HUES64 (cell line): ENCODE data around the gene LLGL1.

Source experiments
- H3K27ac ChIP-seq: 2 replicates; pipeline ENCODE4 v1.7.0; 2013; ENCODE audit warnings: low read depth, low read length, inconsistent platforms
- H3K27me3 ChIP-seq: 2 replicates; pipeline ENCODE4 v1.6.1; 2013; ENCODE audit warnings: mild to moderate bottlenecking, low read length; ENCODE audit not compliant: insufficient read depth
- H3K36me3 ChIP-seq: 2 replicates; pipeline ENCODE4 v1.6.1; 2013; ENCODE audit warnings: mild to moderate bottlenecking, low read length; ENCODE audit not compliant: insufficient read depth
- H3K4me1 ChIP-seq: 2 replicates; pipeline ENCODE4 v1.6.1; 2013; ENCODE audit warnings: mild to moderate bottlenecking, low read length, moderate library complexity; ENCODE audit not compliant: insufficient read depth
- H3K4me3 ChIP-seq: 2 replicates; pipeline ENCODE4 v1.5.1; 2013; ENCODE audit warnings: mild to moderate bottlenecking, low read length, moderate library complexity
- H3K9ac ChIP-seq: 2 replicates; pipeline ENCODE4 v1.6.1; 2013; ENCODE audit warnings: mild to moderate bottlenecking, low read depth, low read length
- H3K9me3 ChIP-seq: 2 replicates; pipeline ENCODE4 v1.6.1; 2013; ENCODE audit warnings: low read depth, low read length; ENCODE audit not compliant: insufficient read depth
- WGBS: fragments of 150-250, 120-280 bp; methylation state at CpG from one replicate; pipeline ENCODE4 v1.1.7; 2013; ENCODE audit warnings: missing lambda C conversion rate; 5-methylcytosine and 5-hydroxymethylcytosine counted together

Gene LLGL1

DNA sequence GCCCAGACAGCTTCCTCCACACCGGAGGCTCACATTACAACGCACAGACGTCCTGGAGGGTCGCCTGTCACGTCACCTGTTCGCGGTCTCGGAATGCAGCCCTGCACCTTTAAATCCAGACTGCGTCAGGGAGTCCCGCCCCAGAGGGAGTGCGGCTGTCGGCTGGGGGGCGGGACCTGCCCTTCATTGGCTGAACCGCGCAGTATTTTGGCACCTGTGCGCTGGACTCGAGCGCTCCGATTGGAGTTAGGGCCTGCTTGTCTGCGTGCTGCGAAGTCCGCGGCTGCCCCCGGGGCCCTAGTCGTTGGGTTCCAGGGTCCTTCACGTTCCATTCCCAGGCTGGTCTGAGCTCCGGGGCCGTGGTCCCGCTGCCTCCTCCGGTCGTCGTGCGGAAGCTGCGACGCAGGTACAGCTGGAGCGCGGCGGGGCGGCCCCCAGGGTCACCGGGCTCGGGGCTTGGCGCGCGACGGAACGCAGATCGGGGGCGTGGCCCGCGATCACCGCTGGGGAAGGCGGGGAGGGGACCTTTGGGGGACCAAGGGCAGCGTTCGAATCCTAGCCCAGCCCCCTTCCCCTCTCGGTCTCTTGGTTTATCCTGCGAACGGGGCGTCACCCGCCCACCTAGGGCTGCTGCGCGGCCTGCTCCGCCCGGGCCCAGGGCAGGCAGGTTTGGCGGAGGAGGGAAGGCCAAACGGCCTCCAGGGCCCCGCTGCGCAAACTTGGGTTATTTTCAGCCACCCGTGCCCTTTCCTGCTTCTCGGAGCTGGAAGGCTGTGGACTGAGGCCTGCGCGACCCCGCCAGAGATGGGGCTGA is 35.1 kb downstream of the LLGL1 start, which contains the start of gene MIEF2:
Gene MIEF2 (plus strand): TSS at position 331 of the 814 bp plus-strand sequence. CDS start 2,059 bp downstream, outside the sequence.
- H3K9me3 ChIP-seq, result no peaks in the 10 kb centered on the region
- peak within 1 kb of the TSS; percentile 95 for H3K27ac ChIP-seq
- peak within 1 kb of the TSS; percentile 74 for H3K9ac ChIP-seq
- H3K27me3 ChIP-seq, result no peaks in the 10 kb centered on the region
- H3K36me3 ChIP-seq, result peaks cover 38% of the 10 kb centered on the region
- WGBS, result under 1% methylated on average over 72 of the region's 72 CpGs
- H3K4me1 ChIP-seq, result peaks cover 20% of the 10 kb centered on the region
- H3K4me3 ChIP-seq, result peak within 1 kb of the TSS; percentile 83

DNA sequence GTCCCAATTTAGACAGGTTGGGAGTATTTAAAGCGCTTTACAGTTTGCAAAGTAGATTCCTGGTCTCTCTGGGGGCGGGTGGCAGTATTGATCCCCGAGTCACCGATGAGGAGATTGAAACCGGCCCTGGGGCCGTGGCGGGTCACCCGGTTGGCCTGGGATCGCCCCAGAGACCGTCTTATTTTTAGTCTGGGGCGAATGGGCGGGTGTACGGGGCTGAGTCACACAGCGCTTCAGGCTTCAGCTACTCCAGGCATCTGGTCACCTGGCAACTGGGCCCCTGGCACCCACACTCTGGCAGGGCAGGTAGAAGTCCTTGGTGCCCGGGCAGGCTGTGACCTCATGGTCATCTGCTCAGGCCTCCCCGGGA is 35.7 kb downstream of the LLGL1 start:
- no peaks in the 10 kb centered on the region for H3K9me3 ChIP-seq
- H3K36me3 ChIP-seq, result peaks cover 34% of the 10 kb centered on the region

DNA sequence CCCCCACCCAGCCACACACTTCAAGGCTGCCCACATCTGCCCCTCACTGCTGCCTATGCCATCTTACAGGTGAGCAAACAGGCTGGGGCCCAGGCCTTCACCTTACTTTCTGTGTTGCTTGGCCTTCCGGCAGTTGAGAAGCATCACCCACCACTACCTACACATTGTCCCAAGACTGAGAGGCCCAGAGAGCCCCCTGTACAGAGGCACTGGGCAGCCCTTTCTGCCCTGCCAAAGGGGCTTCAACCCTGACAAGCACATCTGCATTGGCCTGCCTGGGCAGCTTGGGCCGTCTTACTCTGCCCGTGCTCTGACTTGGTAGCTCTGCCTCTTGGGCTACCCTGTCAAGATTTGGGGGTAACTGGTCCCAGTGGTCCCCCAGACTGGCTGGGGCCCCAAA is 36.2 kb downstream of the LLGL1 start:
- peak overlapping the region; percentile 83 for H3K4me3 ChIP-seq
- H3K27ac ChIP-seq, result no peak overlapping the region
- H3K9ac ChIP-seq, result 0 out of 2 replicates have a peak overlapping the region, but pooled peaks have one; percentile 74
- H3K36me3 ChIP-seq, result peaks cover 29% of the 10 kb centered on the region
- H3K27me3 ChIP-seq, result no peaks in the 10 kb centered on the region
- WGBS, result 94% methylated on average over 3 of the region's 3 CpGs
- H3K9me3 ChIP-seq, result no peaks in the 10 kb centered on the region
- peaks cover 20% of the 10 kb centered on the region for H3K4me1 ChIP-seq

More for the DNA sequence above, 35.7 kb downstream of the LLGL1 start:
- Histone ChIP-seq H3K4me1 (peaks cover 20% of the 10 kb centered on the region), H3K4me3 (peak overlapping the region; percentile 83), H3K27me3 (no peaks in the 10 kb centered on the region), H3K9ac (peak overlapping the region; percentile 74), H3K27ac (peak overlapping the region; percentile 95; the same call in 1 of the 2 replicates)
- 13% methylated on average over 16 of the region's 16 CpGs for WGBS

DNA sequence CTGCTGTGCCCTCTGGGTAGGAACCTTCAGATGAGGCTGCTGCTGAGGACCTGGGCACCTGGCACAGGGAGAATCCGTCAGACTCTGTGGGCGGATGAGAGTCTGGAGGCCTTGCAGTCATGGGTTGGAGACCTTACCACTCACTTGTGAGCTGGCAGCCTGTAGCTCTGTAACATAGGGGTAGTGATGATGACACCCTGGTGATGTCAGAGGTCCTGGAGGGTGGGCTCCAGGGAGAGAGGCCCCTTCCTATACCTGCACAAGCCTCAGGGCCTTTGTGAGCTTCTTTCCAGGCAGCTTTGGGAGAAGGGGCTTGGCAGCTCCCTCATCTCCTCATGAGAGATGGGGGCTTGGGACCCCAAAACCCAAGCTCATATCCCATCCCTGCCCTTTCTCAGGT is 36.7 kb downstream of the LLGL1 start:
- H3K4me3 ChIP-seq, result no peak overlapping the region; the same call in 1 of the 2 replicates
- H3K4me1 ChIP-seq, result peaks cover 15% of the 10 kb centered on the region
- 92% methylated on average over 2 of the region's 2 CpGs for WGBS
- peaks cover 27% of the 10 kb centered on the region for H3K36me3 ChIP-seq
- no peak overlapping the region for H3K27ac ChIP-seq
- no peaks in the 10 kb centered on the region for H3K27me3 ChIP-seq
- no peak overlapping the region; the same call in 1 of the 2 replicates for H3K9ac ChIP-seq
- H3K9me3 ChIP-seq, result no peaks in the 10 kb centered on the region

DNA sequence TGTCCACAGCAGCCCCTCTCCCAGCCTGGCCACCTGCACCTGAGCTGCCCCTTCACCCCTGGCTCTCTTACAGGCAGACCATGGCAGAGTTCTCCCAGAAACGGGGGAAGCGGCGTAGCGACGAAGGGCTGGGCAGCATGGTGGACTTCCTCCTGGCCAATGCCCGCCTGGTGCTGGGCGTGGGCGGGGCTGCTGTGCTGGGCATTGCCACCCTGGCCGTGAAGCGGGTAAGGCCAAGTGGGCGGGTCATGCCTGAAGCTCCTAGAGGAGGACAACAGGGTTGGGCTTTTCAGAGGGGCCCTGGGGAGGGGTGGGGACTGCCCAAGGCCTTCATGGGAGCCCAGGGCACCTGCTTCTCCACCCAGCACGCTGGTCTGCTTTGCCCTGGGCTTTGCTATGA is 37.2 kb downstream of the LLGL1 start:
- Histone ChIP-seq H3K9ac (no peak overlapping the region), H3K27me3 (no peaks in the 10 kb centered on the region), H3K36me3 (peaks cover 27% of the 10 kb centered on the region), H3K4me3 (no peak overlapping the region), H3K9me3 (no peaks in the 10 kb centered on the region), H3K27ac (no peak overlapping the region), H3K4me1 (peaks cover 12% of the 10 kb centered on the region)
- WGBS, result 90% methylated on average over 12 of the region's 12 CpGs

DNA sequence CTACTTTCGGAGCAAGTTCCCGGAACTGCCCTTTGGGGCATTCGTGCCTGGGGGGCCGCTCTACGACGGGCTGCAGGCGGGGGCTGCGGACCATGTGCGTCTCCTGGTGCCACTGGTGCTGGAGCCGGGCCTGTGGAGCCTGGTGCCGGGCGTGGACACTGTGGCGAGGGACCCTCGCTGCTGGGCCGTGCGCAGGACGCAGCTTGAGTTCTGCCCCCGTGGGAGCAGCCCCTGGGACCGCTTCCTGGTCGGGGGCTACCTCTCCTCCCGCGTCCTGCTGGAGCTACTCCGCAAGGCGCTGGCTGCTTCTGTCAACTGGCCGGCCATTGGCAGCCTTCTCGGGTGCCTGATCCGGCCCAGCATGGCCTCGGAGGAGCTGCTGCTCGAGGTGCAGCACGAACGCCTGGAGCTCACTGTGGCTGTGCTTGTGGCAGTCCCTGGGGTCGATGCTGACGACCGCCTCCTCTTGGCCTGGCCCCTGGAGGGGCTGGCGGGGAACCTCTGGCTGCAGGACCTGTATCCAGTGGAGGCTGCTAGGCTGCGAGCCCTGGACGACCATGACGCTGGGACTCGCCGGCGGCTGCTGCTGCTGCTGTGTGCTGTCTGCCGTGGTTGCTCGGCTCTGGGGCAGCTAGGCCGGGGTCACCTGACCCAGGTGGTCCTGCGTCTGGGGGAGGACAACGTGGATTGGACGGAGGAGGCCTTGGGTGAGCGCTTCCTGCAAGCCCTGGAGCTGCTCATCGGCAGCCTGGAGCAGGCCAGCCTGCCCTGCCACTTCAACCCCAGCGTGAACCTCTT is 38.6 kb downstream of the LLGL1 start:
- Histone ChIP-seq H3K4me3 (no peak overlapping the region), H3K9me3 (no peaks in the 10 kb centered on the region), H3K27me3 (no peaks in the 10 kb centered on the region), H3K9ac (no peak overlapping the region), H3K4me1 (peaks cover 16% of the 10 kb centered on the region), H3K27ac (no peak overlapping the region), H3K36me3 (peaks cover 27% of the 10 kb centered on the region)
- 95% methylated on average over 50 of the region's 50 CpGs for WGBS

DNA sequence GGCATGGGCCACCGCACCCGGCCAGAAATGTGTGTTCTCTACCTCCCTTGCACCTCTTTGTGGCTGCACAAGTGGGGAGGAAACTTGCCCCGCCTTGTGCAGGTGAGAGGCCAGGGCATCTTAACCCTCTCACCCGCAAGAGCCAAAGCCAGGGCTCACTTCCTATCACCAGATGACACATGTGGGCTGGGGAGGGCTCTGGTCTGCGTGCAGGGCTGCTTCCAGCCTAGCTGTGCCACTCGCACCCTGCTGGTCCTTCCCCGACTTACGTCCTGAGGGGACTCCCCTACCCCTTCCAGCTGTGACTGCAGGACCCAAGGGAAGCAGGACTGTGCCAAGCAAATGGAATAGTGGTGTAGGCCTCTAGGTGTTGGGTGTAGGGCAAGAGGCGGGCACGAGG is 41.9 kb downstream of the LLGL1 start:
- WGBS, result 84% methylated on average over 10 of the region's 10 CpGs
- H3K36me3 ChIP-seq, result peaks cover 27% of the 10 kb centered on the region
- H3K4me3 ChIP-seq, result no peak overlapping the region
- H3K4me1 ChIP-seq, result peaks cover 4% of the 10 kb centered on the region; the same call in 1 of the 2 replicates
- no peak overlapping the region for H3K9ac ChIP-seq
- H3K27ac ChIP-seq, result no peak overlapping the region
- no peaks in the 10 kb centered on the region for H3K27me3 ChIP-seq
- H3K9me3 ChIP-seq, result no peaks in the 10 kb centered on the region

DNA sequence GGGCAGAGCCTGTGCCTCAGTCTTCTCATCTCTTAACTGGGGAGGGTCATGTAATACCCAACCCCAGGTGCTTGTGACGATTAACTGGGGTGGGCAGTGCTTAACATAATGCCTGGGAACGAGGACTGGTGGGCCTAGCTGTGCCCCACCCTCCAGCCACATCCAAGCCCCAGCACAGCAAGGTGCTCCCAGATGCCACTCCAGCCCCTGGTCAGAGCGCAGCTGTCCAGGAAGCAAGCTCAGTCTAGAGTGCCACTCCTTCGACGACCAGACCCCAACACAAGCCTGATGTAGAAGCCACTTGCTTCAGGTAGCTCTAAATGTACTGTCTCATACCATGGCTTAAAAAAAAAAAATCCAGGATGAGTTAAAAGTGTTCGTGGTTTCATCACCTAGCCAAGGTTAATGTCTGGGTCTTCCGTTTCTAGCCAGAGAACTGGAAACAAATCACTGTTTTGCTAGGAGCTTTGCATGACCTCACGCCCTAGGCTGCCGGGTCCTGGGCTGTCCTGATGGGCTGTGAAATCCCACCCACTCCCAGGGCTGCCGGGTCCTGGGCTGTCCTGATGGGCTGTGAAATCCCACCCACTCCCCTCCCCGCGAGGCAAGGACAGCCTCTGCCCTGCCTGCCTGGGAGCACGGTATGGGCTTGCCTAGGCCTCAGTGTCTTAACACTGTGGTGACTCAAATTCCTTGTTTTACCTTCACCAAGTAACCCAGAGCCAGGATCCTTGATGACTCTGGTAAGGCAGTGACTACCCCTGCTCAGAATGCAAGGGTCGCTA is 42.7 kb downstream of the LLGL1 start:
- 43% methylated on average over 14 of the region's 14 CpGs for WGBS
- Histone ChIP-seq H3K4me1 (peaks cover 4% of the 10 kb centered on the region; the same call in 1 of the 2 replicates), H3K4me3 (no peak overlapping the region), H3K36me3 (peaks cover 27% of the 10 kb centered on the region), H3K27me3 (no peaks in the 10 kb centered on the region), H3K9ac (no peak overlapping the region), H3K27ac (no peak overlapping the region), H3K9me3 (no peaks in the 10 kb centered on the region)

DNA sequence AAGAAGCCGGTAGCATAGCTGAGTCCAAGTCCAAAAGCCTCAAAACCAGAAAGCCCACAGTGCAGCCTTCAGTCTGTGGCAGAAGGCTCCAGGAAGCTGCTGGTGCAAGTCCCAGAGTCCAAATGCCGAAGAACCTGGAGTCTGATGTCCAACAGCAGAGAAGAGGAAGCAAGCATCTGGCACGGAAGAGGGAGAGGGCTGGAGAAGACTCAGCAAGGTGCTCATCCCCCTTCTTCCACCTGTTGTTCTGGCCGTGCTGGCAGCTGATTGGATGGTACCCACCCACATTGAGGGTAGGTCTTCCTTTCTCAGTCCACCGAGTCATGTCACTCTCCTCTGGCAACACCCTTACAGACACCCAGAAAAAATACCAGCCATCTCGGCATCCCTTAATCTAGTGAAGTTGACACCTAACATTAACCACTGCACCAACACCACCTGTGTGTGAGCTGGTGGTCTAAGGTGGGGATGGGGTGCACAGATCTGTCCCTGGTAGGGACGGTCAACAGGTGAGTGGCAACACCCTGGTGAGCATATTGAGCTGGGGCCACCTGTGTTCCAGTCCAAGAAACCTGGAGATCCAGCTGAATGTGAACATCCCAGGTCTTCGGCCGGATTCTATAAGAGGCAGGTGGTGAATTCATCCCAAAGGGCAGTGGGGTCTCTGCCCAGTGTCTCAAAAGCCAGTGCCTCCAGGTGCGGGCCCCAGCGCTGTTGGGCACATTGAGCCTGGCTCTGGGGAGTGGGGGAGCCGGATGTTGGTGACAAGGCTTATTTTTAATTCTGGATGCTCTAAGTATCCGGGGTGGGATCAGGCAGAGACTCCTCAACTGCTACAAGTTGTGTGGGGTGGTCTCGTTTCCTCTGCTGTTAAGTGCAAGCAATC is 44.9 kb downstream of the LLGL1 start:
- Histone ChIP-seq H3K36me3 (peaks cover 26% of the 10 kb centered on the region), H3K4me3 (no peak overlapping the region), H3K27ac (no peak overlapping the region), H3K9me3 (no peaks in the 10 kb centered on the region), H3K4me1 (peaks cover 4% of the 10 kb centered on the region; the same call in 1 of the 2 replicates), H3K27me3 (no peaks in the 10 kb centered on the region), H3K9ac (no peak overlapping the region)
- WGBS, result 88% methylated on average over 14 of the region's 14 CpGs

DNA sequence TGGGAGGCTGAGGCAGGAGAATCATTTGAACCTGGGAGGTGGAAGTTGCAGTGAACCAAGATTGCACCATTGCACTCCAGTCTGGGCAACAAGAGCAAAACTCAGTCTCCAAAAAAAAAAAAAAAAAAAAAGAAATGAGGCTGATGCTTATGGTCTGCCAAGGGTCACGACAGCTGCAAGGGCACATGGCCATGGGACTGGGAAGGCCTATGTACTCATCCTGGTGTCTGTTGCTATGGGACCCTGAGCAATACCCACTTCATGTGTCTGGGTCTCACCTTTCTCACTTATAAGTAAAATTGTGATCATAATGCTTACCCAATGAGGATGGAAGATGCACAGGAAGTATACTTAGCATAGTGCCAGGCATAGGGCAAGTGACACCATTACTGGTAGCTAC is 51.6 kb downstream of the LLGL1 start:
- Histone ChIP-seq H3K4me3 (no peak overlapping the region), H3K27ac (no peak overlapping the region), H3K9me3 (no peaks in the 10 kb centered on the region), H3K4me1 (no peaks in the 10 kb centered on the region), H3K36me3 (peaks cover 82% of the 10 kb centered on the region), H3K27me3 (no peaks in the 10 kb centered on the region), H3K9ac (no peak overlapping the region)
- WGBS, result 100% methylated on average over 1 of the region's 1 CpG
